ENCODE measurements around the gene CCDC80.

Gene CCDC80

DNA sequence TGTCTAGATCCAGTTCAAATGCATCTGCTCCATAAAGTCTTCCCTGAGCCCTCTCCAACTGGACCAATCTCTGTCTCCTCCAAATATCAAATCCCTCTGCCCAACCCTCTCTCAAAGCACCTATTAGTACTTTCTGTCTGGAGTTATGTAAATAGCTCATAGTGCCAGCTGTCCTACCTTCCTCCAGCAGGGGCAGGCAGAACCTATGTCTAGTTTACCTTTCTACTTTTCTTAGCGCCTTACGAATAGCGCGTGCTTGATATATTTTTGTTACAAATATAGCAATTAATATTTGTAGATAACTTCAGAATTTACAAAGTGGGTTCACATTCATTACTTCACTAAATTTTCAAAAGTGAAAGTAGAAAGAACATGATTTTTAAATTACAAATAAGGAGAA, 14.0 kb upstream of the CCDC80 start:
- Histone ChIP-seq H3K4me3 (ENCODE audit: low read length) (no peak overlapping the region), H3K27ac (ENCODE audit: low read length) (no peak overlapping the region), H3K9me3 (ENCODE audit: control insufficient read depth, insufficient read depth, low read length) (no peaks in the 10 kb centered on the region), H3K27me3 (ENCODE audit: control insufficient read depth, insufficient read depth, low read length) (no peaks in the 10 kb centered on the region), H3K4me1 (ENCODE audit: control insufficient read depth, insufficient read depth, low read length) (no peaks in the 10 kb centered on the region), H3K36me3 (ENCODE audit: control insufficient read depth, insufficient read depth, low read length) (no peaks in the 10 kb centered on the region)
- DNase-seq (ENCODE audit: low read depth, low spot score) = no peak
- WGBS (ENCODE audit: insufficient coverage, insufficient read length) = no CpG with 5 or more reads among the region's 4 CpGs

DNA sequence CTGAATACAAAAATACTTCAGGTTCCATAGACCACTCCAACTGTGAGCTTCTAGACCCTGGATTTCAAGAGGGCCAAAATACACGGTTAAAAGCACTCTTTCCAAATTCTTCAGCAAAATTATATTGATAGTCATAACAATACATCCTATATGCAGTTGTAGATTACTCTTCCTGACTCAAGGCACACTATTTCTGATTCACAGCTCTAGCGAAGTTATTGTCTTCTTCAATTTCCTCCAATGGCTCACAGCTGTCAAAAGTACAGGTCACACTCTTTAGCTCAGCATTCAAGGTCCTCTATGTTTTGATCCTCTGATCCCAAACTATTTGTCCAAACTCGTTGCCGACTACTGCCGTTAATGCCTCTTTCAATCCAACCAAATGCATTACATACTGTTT, 13.5 kb upstream of the CCDC80 start:
- no peak overlapping the region for H3K27ac ChIP-seq (ENCODE audit: low read length)
- DNase-seq (ENCODE audit: low read depth, low spot score) = no peak
- H3K9me3 ChIP-seq (ENCODE audit: control insufficient read depth, insufficient read depth, low read length) = no peaks in the 10 kb centered on the region
- H3K4me1 ChIP-seq (ENCODE audit: control insufficient read depth, insufficient read depth, low read length) = no peaks in the 10 kb centered on the region
- no peaks in the 10 kb centered on the region for H3K36me3 ChIP-seq (ENCODE audit: control insufficient read depth, insufficient read depth, low read length)
- H3K4me3 ChIP-seq (ENCODE audit: low read length) = no peak overlapping the region
- whole genome bisulfite sequencing (ENCODE audit: insufficient coverage, insufficient read length) = no CpG with 5 or more reads among the region's 5 CpGs
- no peaks in the 10 kb centered on the region for H3K27me3 ChIP-seq (ENCODE audit: control insufficient read depth, insufficient read depth, low read length)

- H3K27me3 ChIP-seq (ENCODE audit: control insufficient read depth, insufficient read depth, low read length) = no peaks in the 10 kb centered on the region
- no peaks in the 10 kb centered on the region for H3K36me3 ChIP-seq (ENCODE audit: control insufficient read depth, insufficient read depth, low read length)
- no peaks in the 10 kb centered on the region for H3K4me1 ChIP-seq (ENCODE audit: control insufficient read depth, insufficient read depth, low read length)
- H3K27ac ChIP-seq (ENCODE audit: low read length) = no peak overlapping the region
- H3K4me3 ChIP-seq (ENCODE audit: low read length) = no peak overlapping the region
- DNase-seq (ENCODE audit: low read depth, low spot score) = no peak
- H3K9me3 ChIP-seq (ENCODE audit: control insufficient read depth, insufficient read depth, low read length) = no peaks in the 10 kb centered on the region
- no CpG with 5 or more reads among the region's 5 CpGs for WGBS (ENCODE audit: insufficient coverage, insufficient read length)
These were observed 12.9 kb upstream of the CCDC80 start for GRCh38 chr3:112653881-112654300.

- no peaks in the 10 kb centered on the region for H3K27me3 ChIP-seq (ENCODE audit: control insufficient read depth, insufficient read depth, low read length)
- H3K9me3 ChIP-seq (ENCODE audit: control insufficient read depth, insufficient read depth, low read length) = no peaks in the 10 kb centered on the region
- no peak overlapping the region for H3K27ac ChIP-seq (ENCODE audit: low read length)
- DNase-seq (ENCODE audit: low read depth, low spot score) = no peak
- no peaks in the 10 kb centered on the region for H3K4me1 ChIP-seq (ENCODE audit: control insufficient read depth, insufficient read depth, low read length)
- no peak overlapping the region for H3K4me3 ChIP-seq (ENCODE audit: low read length)
- no CpG with 5 or more reads among the region's 5 CpGs for WGBS (ENCODE audit: insufficient coverage, insufficient read length)
- H3K36me3 ChIP-seq (ENCODE audit: control insufficient read depth, insufficient read depth, low read length) = no peaks in the 10 kb centered on the region
These were observed 12.4 kb upstream of the CCDC80 start for GRCh38 chr3:112653209-112653871.

- H3K27ac ChIP-seq (ENCODE audit: low read length) = no peak overlapping the region
- no peaks in the 10 kb centered on the region for H3K27me3 ChIP-seq (ENCODE audit: control insufficient read depth, insufficient read depth, low read length)
- no peak overlapping the region for H3K4me3 ChIP-seq (ENCODE audit: low read length)
- no peaks in the 10 kb centered on the region for H3K9me3 ChIP-seq (ENCODE audit: control insufficient read depth, insufficient read depth, low read length)
- no peaks in the 10 kb centered on the region for H3K36me3 ChIP-seq (ENCODE audit: control insufficient read depth, insufficient read depth, low read length)
- no CpG with 5 or more reads among the region's 2 CpGs for WGBS (ENCODE audit: insufficient coverage, insufficient read length)
- H3K4me1 ChIP-seq (ENCODE audit: control insufficient read depth, insufficient read depth, low read length) = peaks cover 4% of the 10 kb centered on the region; the same call in 1 of the 2 replicates
- no peak for DNase-seq (ENCODE audit: low read depth, low spot score)
These were observed 10.6 kb upstream of the CCDC80 start for GRCh38 chr3:112651516-112651915.

GRCh38 chr3:112651071-112651470, 10.1 kb upstream of the CCDC80 start:
- H3K27ac ChIP-seq (ENCODE audit: low read length) = no peak overlapping the region
- H3K36me3 ChIP-seq (ENCODE audit: control insufficient read depth, insufficient read depth, low read length) = no peaks in the 10 kb centered on the region
- no CpG with 5 or more reads among the region's 3 CpGs for WGBS (ENCODE audit: insufficient coverage, insufficient read length)
- H3K4me3 ChIP-seq (ENCODE audit: low read length) = no peak overlapping the region
- peaks cover 7% of the 10 kb centered on the region; the same call in 1 of the 2 replicates for H3K4me1 ChIP-seq (ENCODE audit: control insufficient read depth, insufficient read depth, low read length)
- no peaks in the 10 kb centered on the region for H3K9me3 ChIP-seq (ENCODE audit: control insufficient read depth, insufficient read depth, low read length)
- no peak for DNase-seq (ENCODE audit: low read depth, low spot score)
- H3K27me3 ChIP-seq (ENCODE audit: control insufficient read depth, insufficient read depth, low read length) = no peaks in the 10 kb centered on the region

GRCh38 chr3:112650482-112650881, 9.5 kb upstream of the CCDC80 start:
- no peak overlapping the region for H3K4me3 ChIP-seq (ENCODE audit: low read length)
- WGBS (ENCODE audit: insufficient coverage, insufficient read length) = no CpG with 5 or more reads among the region's 3 CpGs
- H3K27me3 ChIP-seq (ENCODE audit: control insufficient read depth, insufficient read depth, low read length) = no peaks in the 10 kb centered on the region
- no peaks in the 10 kb centered on the region for H3K9me3 ChIP-seq (ENCODE audit: control insufficient read depth, insufficient read depth, low read length)
- H3K36me3 ChIP-seq (ENCODE audit: control insufficient read depth, insufficient read depth, low read length) = no peaks in the 10 kb centered on the region
- peaks cover 7% of the 10 kb centered on the region; the same call in 1 of the 2 replicates for H3K4me1 ChIP-seq (ENCODE audit: control insufficient read depth, insufficient read depth, low read length)
- no peak overlapping the region for H3K27ac ChIP-seq (ENCODE audit: low read length)
- DNase-seq (ENCODE audit: low read depth, low spot score) = no peak

DNA sequence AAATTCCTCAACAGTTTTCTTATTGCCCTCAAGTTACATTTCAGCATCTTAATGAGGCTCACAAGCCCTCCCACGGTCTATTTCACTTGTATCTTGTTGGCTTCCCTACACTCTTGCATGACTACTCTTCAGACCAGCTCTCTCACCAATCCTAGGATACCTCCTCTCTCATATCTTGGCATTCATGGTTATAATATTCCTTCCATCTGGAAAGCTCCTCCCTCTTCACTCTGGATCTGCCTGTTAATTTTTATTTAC, 8.5 kb upstream of the CCDC80 start:
- H3K27me3 ChIP-seq (ENCODE audit: control insufficient read depth, insufficient read depth, low read length) = no peaks in the 10 kb centered on the region
- no peak for DNase-seq (ENCODE audit: low read depth, low spot score)
- H3K9me3 ChIP-seq (ENCODE audit: control insufficient read depth, insufficient read depth, low read length) = no peaks in the 10 kb centered on the region
- no CpG with 5 or more reads among the region's 1 CpG for WGBS (ENCODE audit: insufficient coverage, insufficient read length)
- no peak overlapping the region for H3K4me3 ChIP-seq (ENCODE audit: low read length)
- H3K4me1 ChIP-seq (ENCODE audit: control insufficient read depth, insufficient read depth, low read length) = peaks cover 7% of the 10 kb centered on the region; the same call in 1 of the 2 replicates
- no peaks in the 10 kb centered on the region for H3K36me3 ChIP-seq (ENCODE audit: control insufficient read depth, insufficient read depth, low read length)
- H3K27ac ChIP-seq (ENCODE audit: low read length) = no peak overlapping the region

DNA sequence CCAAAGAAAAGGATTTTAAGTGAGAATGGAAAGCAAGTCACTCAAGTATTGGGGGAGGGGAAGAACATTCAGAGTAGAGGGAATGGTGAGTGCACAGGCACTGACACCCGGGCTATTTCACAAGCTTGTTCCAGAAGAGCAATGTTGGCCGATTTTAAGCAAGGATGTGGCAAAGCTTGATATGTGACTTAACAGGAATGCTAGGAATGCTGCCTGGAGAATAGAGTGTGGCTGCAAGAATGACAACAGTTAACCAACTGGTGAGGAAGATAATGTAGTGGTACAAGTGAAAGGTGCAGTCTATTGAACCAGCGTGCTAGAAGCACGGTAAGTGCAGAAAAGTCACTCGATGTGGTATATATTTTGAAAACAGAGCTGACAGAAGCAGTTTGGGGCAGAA, 6.2 kb upstream of the CCDC80 start:
- Histone ChIP-seq H3K4me3 (ENCODE audit: low read length) (no peak overlapping the region), H3K27me3 (ENCODE audit: control insufficient read depth, insufficient read depth, low read length) (no peaks in the 10 kb centered on the region), H3K4me1 (ENCODE audit: control insufficient read depth, insufficient read depth, low read length) (peaks cover 10% of the 10 kb centered on the region; the same call in 1 of the 2 replicates), H3K36me3 (ENCODE audit: control insufficient read depth, insufficient read depth, low read length) (no peaks in the 10 kb centered on the region), H3K9me3 (ENCODE audit: control insufficient read depth, insufficient read depth, low read length) (no peaks in the 10 kb centered on the region), H3K27ac (ENCODE audit: low read length) (no peak overlapping the region)
- no peak for DNase-seq (ENCODE audit: low read depth, low spot score)
- no CpG with 5 or more reads among the region's 5 CpGs for WGBS (ENCODE audit: insufficient coverage, insufficient read length)

DNA sequence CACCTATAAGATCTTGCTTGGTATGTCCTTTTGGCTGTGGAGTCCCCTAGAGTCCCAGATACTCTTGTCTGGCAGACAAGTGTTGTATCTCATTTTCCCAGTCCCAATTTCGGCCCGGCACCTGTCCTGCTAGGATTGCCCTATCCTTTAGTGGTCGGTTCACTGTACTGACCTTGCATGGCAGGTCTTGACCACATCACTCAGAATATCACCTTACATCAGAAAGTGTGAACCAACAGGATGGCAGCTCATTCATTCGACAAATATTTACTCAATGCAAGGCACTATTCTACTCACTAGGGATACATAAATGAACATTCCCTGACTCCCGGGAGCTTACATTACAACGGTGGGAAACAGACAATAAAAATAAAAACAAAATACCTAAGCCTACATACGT, 5.7 kb upstream of the CCDC80 start:
- Histone ChIP-seq H3K4me3 (ENCODE audit: low read length) (no peak overlapping the region), H3K36me3 (ENCODE audit: control insufficient read depth, insufficient read depth, low read length) (no peaks in the 10 kb centered on the region), H3K4me1 (ENCODE audit: control insufficient read depth, insufficient read depth, low read length) (peaks cover 11% of the 10 kb centered on the region; the same call in 1 of the 2 replicates), H3K27ac (ENCODE audit: low read length) (no peak overlapping the region), H3K9me3 (ENCODE audit: control insufficient read depth, insufficient read depth, low read length) (no peaks in the 10 kb centered on the region), H3K27me3 (ENCODE audit: control insufficient read depth, insufficient read depth, low read length) (no peaks in the 10 kb centered on the region)
- no peak for DNase-seq (ENCODE audit: low read depth, low spot score)
- WGBS (ENCODE audit: insufficient coverage, insufficient read length) = no CpG with 5 or more reads among the region's 7 CpGs

DNA sequence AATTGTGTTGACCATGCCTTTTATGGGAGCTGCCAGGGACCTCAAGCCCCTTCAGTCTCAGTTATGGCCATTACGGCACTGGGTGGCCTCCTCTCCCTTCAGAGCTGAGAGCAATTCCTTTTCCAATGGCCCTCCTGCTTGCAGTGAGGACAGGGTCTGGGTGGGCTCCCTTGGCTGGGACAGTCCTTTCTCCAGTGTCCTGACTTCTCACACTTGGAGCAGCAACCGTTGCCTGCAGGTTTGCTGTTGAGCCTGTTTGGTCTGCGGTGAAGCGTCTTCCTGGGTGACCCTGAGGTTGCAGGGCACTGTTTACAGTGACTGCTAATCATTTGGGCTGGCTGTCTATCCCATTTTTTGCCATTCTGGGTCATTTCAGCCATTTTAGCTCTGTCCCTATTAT, 3.5 kb upstream of the CCDC80 start:
- no peaks in the 10 kb centered on the region for H3K27me3 ChIP-seq (ENCODE audit: control insufficient read depth, insufficient read depth, low read length)
- no peak overlapping the region for H3K4me3 ChIP-seq (ENCODE audit: low read length)
- H3K4me1 ChIP-seq (ENCODE audit: control insufficient read depth, insufficient read depth, low read length) = peaks cover 15% of the 10 kb centered on the region; the same call in 1 of the 2 replicates
- no peaks in the 10 kb centered on the region for H3K36me3 ChIP-seq (ENCODE audit: control insufficient read depth, insufficient read depth, low read length)
- no peak for DNase-seq (ENCODE audit: low read depth, low spot score)
- WGBS (ENCODE audit: insufficient coverage, insufficient read length) = no CpG with 5 or more reads among the region's 4 CpGs
- H3K9me3 ChIP-seq (ENCODE audit: control insufficient read depth, insufficient read depth, low read length) = no peaks in the 10 kb centered on the region
- no peak overlapping the region for H3K27ac ChIP-seq (ENCODE audit: low read length)

Data from iPS DF 6.9 (cell line).